SU-DHL-6 (cell line): ENCODE data around the gene FBXW11.
A peak's percentile ranks its signal among the peaks of the same experiment; 100 is the strongest.

Experiments
- H2AFZ ChIP-seq: fragments of 200-600 bp; sonication (generic); 2 replicates; pipeline ENCODE4 v1.6.1; 2014; ENCODE audit warnings: low read depth, mild to moderate bottlenecking, moderate library complexity, mixed read lengths, antibody characterized with exemption, low read length; ENCODE audit not compliant: severe bottlenecking
- H3F3A ChIP-seq: fragments of 200-600 bp; shearing (Covaris generic); 2 replicates; pipeline ENCODE4 v1.6.0; 2016; ENCODE audit warnings: antibody characterized with exemption, mild to moderate bottlenecking; ENCODE audit not compliant: insufficient read depth
- H3K27ac ChIP-seq: fragments of 200-600 bp; sonication (generic); 2 replicates; pipeline ENCODE4 v1.5.1; 2016; ENCODE audit warnings: low read depth, mild to moderate bottlenecking, low read length, moderate library complexity, mixed read lengths
- H3K27me3 ChIP-seq: fragments of 200-600 bp; sonication (generic), shearing (Covaris generic); 2 replicates; pipeline ENCODE4 v1.6.0; 2014; ENCODE audit warnings: mild to moderate bottlenecking, low read length
- H3K36me3 ChIP-seq: fragments of 200-600 bp; sonication (generic); 2 replicates; pipeline ENCODE4 v1.6.1; 2014; ENCODE audit warnings: mild to moderate bottlenecking, low read length, mixed read lengths
- H3K4me2 ChIP-seq: fragments of 300-600, 200-600 bp; shearing (Covaris generic), sonication (generic); 2 replicates; pipeline ENCODE4 v1.6.0; 2014; ENCODE audit warnings: low read length, low read depth, mild to moderate bottlenecking; ENCODE audit not compliant: poor library complexity, severe bottlenecking
- H3K4me3 ChIP-seq: fragments of 200-600 bp; sonication (generic); 2 replicates; pipeline ENCODE4 v1.5.1; 2014; ENCODE audit warnings: antibody characterized with exemption, low read length, mild to moderate bottlenecking, mixed read lengths; ENCODE audit not compliant: insufficient read depth, poor library complexity, severe bottlenecking
- H3K79me2 ChIP-seq: fragments of 200-600 bp; sonication (generic); 2 replicates; pipeline ENCODE4 v1.6.1; 2014; ENCODE audit warnings: mild to moderate bottlenecking, low read length, moderate library complexity; ENCODE audit not compliant: insufficient read depth
- H3K9ac ChIP-seq: fragments of 200-600 bp; sonication (generic); 2 replicates; pipeline ENCODE4 v1.7.0; 2014; ENCODE audit warnings: mild to moderate bottlenecking, low read length
- H3K9me2 ChIP-seq: fragments of 200-600 bp; sonication (generic); replicated peaks from 2 replicates; pipeline ENCODE4 v1.6.1; 2014; ENCODE audit warnings: low read length; ENCODE audit not compliant: insufficient read depth
- H3K9me3 ChIP-seq: fragments of 200-600 bp; sonication (generic); 2 replicates; pipeline ENCODE4 v1.6.1; 2014; ENCODE audit warnings: low read length, mixed read lengths; ENCODE audit not compliant: insufficient read depth
- H4K20me1 ChIP-seq: fragments of 200-600 bp; sonication (generic); 2 replicates; pipeline ENCODE4 v1.6.1; 2014; ENCODE audit warnings: low read depth, mild to moderate bottlenecking, antibody characterized with exemption, low read length, moderate library complexity, mixed read lengths
- EZH2phosphoT487 ChIP-seq: fragments of 200-600 bp; sonication (generic), shearing (Covaris generic); conservative IDR thresholded peaks from 2 replicates; pipeline ENCODE4 v1.6.1; 2018; ENCODE audit warnings: mild to moderate bottlenecking, antibody characterized with exemption, low read length, moderate library complexity, mixed read lengths
- TF ChIP-seq, protein P1 (sequence below): fragments of 200-600 bp; sonication (generic); IDR thresholded peaks from one replicate; pipeline ENCODE4 v1.5.1; 2017; ENCODE audit warnings: antibody characterized with exemption, mild to moderate bottlenecking, low read length, moderate library complexity; ENCODE audit not compliant: insufficient read depth, poor library complexity, severe bottlenecking

The FBXW11 gene

DNA sequence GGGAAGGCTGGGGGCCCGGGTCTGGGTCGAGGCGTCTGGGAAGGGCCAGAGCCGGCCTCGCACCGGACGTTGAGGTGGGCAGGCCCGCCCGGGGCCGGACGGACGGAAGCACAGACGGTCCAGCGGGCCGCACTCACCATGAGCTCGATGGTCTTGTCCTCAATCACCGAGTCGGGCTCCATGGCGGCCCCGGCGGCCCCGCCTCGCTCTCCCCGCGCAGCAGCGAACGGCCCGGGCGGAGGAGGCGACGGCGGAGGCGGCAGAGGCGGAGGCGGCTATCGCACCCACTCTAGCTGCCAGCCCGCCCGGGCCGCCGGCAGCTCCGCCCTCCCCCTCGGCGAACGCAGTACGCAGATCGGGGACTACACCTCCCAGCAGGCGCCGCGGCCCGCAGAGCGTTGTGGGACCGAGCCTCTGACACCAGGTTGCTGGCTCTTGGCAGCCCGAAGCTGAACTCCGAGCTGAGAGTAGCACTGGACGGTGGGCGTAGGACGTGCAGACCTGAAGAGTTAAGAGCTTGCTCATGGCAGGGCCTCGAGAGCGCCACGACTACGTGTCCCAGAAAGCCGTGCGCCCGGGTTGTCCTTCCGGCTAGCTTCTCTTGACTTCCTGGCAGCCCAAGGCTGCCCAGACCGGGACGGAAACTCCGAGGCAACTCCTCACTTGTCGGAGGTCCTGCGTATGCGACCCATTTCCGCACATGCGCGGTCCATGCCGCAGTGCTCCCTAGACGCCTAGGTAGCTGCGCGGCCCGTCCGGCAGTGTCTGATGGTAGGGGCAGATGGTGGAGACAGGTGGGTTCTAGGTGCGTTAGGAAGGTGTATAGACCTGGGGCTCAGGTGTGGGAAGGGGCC, at the start of gene FBXW11:
Gene FBXW11, minus strand, starts transcription at position 318 of the 854 bp plus-strand sequence. Its CDS starts 136 bp downstream, at position 182.
- TF ChIP-seq EZH2phosphoT487, result no peak
- TF ChIP-seq, protein P1, sequence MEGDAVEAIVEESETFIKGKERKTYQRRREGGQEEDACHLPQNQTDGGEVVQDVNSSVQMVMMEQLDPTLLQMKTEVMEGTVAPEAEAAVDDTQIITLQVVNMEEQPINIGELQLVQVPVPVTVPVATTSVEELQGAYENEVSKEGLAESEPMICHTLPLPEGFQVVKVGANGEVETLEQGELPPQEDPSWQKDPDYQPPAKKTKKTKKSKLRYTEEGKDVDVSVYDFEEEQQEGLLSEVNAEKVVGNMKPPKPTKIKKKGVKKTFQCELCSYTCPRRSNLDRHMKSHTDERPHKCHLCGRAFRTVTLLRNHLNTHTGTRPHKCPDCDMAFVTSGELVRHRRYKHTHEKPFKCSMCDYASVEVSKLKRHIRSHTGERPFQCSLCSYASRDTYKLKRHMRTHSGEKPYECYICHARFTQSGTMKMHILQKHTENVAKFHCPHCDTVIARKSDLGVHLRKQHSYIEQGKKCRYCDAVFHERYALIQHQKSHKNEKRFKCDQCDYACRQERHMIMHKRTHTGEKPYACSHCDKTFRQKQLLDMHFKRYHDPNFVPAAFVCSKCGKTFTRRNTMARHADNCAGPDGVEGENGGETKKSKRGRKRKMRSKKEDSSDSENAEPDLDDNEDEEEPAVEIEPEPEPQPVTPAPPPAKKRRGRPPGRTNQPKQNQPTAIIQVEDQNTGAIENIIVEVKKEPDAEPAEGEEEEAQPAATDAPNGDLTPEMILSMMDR, result no peak
- H3K27ac ChIP-seq, result peak within 1 kb of the TSS; percentile 88
- peak within 1 kb of the TSS; percentile 98 for H3K4me2 ChIP-seq
- H3K9ac ChIP-seq, result peak within 1 kb of the TSS; percentile 93
- peak within 1 kb of the TSS; percentile 74 for H3K4me3 ChIP-seq
- H3F3A ChIP-seq, result peaks cover 18% of the 10 kb centered on the region
- no peaks in the 10 kb centered on the region for H3K27me3 ChIP-seq
- H3K9me2 ChIP-seq, result no peaks in the 10 kb centered on the region
- peaks cover 46% of the 10 kb centered on the region for H3K79me2 ChIP-seq
- no peaks in the 10 kb centered on the region for H3K36me3 ChIP-seq
- H2AFZ ChIP-seq, result peak within 1 kb of the TSS; percentile 79
- peaks cover 5% of the 10 kb centered on the region; the same call in 1 of the 2 replicates for H4K20me1 ChIP-seq
- no peaks in the 10 kb centered on the region for H3K9me3 ChIP-seq

DNA sequence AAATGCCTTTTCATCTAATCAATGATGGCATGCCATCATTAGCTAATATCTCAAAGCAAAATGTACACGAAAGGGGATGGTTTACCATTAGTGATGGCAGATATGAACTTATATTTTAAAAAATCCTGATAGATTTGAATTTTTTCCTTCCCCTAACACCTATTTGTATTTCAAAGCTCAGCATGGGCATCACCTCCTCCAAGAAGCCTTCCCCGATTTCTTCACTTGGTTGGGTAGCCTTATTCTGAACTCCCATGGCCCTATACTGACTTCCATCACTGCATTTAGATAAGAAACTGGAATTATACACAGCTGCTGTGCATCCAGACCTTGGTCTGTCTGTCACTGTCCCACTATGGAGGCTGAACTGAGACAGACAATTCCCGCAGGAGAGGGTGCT, 49.6 kb upstream of the FBXW11 start:
- H3K27ac ChIP-seq, result no peak overlapping the region
- no peak overlapping the region for H3K9ac ChIP-seq
- H2AFZ ChIP-seq, result no peak overlapping the region
- 0 out of 2 replicates have a peak, but pooled peaks cover 3% of the 10 kb centered on the region for H3K36me3 ChIP-seq
- no peak overlapping the region for H3K4me3 ChIP-seq
- no peaks in the 10 kb centered on the region for H3K27me3 ChIP-seq
- H3F3A ChIP-seq, result 0 out of 2 replicates have a peak, but pooled peaks cover 2% of the 10 kb centered on the region
- no peak for TF ChIP-seq EZH2phosphoT487
- TF ChIP-seq, protein P1, result no peak
- H3K4me2 ChIP-seq, result no peak overlapping the region
- H3K79me2 ChIP-seq, result no peaks in the 10 kb centered on the region
- H3K9me2 ChIP-seq, result no peaks in the 10 kb centered on the region
- no peaks in the 10 kb centered on the region for H3K9me3 ChIP-seq
- no peaks in the 10 kb centered on the region for H4K20me1 ChIP-seq

DNA sequence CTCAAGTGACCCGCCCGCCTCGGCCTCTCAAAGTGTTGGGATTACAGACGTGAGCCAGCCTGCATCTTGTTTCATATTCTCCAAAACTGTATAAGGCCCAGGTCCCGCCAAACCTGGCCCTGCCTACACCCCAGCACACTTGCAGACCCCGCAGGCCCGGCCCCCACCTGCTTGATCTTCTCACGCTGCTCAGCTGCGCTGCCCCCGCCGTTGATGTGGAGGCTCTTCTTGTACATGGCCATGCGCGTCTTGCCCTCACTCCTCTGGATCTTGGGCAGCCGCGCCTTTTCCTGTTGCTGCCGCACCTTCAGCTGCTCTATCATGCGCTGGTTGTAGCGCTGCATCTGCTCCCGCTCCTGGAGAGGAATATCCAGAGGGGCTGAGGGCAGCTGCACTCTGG, 49.0 kb upstream of the FBXW11 start:
- TF ChIP-seq, protein P1, result no peak
- TF ChIP-seq EZH2phosphoT487, result no peak
- Histone ChIP-seq H3K27me3 (no peaks in the 10 kb centered on the region), H2AFZ (no peak overlapping the region), H3K4me2 (no peak overlapping the region), H3K79me2 (no peaks in the 10 kb centered on the region), H3K27ac (no peak overlapping the region), H3K4me3 (no peak overlapping the region), H3K9ac (no peak overlapping the region), H3K36me3 (0 out of 2 replicates have a peak, but pooled peaks cover 3% of the 10 kb centered on the region), H3K9me3 (no peaks in the 10 kb centered on the region), H3F3A (0 out of 2 replicates have a peak, but pooled peaks cover 2% of the 10 kb centered on the region), H3K9me2 (no peaks in the 10 kb centered on the region), H4K20me1 (no peaks in the 10 kb centered on the region)
